COLO668 (cell line): ENCODE data around the gene EMCN.
"Not testable (repeated sequence)": the region's sequence is repeated elsewhere in the genome, so short reads cannot be mapped to it uniquely, and the experiment has no call there.

Source experiments
- DNase-seq: peaks from one replicate; lab custom pipeline; 2025; ENCODE audit not compliant: unreplicated experiment; lab: John Stamatoyannopoulos, UW

EMCN gene

GRCh38 chr4:100517864-100518341 lies at the start of gene EMCN:
EMCN (minus strand) TSS chr4:100518022; CDS start chr4:100517914, 108 bp downstream.
- no peak for DNase-seq

DNA sequence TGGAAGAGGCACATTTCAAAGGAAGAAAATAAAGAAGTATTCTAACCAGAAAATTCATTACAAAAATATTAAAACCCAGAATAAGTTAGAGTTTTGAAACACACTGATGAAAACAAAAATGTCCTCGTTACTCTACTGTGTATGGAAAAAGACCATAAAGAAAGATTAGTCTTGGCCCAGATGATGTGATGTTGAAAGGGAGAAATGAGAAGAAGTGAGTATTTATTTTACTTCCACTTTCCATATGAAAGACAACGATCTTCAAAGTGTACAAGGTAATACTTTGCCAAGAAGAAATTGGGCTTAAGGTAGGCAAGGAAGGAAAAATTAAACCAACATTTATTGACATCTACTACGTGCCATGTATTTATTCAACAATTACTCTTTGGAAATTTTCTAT lies 48.6 kb upstream of the EMCN start:
- DNase-seq, result no peak

DNA sequence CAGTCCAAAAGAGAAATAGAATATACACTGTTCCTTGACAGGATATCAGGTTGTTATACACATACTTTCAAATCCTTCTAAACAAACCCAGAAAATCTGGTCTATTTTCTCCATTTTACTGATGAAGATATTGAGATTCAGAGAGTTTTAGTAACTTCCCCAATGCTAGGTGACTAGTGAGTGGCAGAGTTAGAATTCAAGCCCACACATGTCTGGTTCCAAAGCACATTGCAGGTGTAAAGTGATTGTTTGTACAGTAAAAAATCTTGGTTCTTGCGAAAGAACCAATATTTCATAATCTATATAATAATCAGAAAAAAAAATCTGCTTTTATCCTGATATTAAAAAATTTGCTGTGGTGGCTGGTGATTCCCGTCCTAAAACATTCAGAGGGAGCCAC lies 39.5 kb upstream of the EMCN start:
- no peak for DNase-seq

DNA sequence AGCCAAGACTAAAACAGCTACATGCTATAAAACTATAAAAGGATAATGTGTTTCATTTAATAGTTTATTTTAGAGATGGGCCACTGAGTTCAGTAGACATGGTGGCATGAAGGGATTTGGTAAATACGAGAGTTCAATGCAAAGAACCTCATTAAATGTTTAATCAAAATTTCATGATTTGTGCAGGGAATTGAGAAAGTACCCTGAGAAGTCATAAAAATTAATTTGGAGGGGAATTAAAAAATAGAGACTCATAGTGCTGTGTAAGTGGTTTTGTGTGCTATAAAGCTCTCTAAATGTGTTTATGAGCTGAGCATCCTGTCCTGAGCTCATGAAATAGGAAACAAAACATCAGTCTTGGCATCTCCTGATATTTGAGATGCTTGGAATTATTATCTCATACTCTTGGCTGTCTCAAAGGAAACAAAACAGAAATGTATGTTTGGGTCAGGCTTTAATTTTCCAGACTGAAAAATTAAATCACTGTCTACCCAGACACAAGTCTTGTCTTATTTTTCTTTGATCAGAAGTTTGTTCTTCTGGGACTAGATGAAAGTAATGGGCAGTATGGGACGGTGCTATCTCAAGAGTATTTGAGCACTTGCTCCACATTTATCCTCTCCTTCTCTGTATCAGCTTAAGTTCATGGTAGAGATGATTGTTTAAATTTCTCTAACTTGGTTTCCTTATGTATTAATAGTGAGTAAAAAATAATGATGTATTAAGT lies 38.0 kb upstream of the EMCN start:
- no peak for DNase-seq

GRCh38 chr4:100548200-100548560 lies 30.4 kb upstream of the EMCN start:
- no peak for DNase-seq

DNA sequence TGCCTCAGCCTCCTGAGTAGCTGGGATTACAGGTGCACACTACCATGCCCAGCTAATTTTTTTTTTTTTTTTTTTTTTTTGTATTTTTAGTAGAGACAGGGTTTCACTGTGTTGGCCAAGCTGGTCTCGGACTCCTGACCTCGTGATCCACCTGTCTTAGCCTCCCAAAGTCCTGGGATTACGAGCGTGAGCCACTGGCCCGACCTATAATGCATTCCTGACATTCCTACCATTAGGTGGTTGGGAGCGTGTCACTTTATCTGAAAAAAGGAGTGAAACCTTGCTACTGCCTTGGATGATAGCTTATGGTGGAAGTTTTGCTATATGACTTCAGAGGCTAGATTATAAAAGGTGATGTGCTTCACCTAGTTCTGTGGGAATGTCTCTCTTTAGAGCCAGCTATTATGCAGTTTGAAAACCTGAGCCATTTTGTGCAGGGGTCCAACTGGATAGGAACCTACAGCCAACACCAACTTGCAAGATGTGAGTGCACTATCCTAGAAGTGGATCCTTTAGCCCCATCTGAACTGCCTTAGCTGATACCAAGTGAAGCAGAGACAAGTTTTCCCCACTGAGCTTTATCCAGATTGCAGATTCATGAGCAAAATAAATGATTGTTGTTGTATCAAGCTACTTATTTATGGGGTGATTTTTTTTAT lies 29.8 kb upstream of the EMCN start:
- DNase-seq, result no peak

DNA sequence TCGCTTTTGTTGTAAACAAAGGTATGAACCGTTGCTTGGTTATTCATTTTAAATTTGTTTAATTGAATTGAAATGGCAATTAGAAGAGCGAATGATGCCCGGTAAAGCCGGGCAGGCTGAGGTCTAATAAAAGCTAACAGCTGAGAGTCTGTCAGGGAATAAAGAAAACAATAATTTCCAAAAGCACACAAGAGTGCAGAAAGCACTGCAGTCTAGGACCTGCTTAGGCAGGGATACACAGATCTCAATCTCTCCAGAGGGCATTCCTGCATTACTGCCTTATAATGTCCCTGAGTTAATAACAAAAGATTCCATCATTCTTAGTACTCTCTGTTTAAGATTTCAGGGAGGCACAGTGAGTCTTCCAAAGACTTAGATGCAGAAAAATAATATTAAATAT lies 27.6 kb upstream of the EMCN start:
- no peak for DNase-seq

DNA sequence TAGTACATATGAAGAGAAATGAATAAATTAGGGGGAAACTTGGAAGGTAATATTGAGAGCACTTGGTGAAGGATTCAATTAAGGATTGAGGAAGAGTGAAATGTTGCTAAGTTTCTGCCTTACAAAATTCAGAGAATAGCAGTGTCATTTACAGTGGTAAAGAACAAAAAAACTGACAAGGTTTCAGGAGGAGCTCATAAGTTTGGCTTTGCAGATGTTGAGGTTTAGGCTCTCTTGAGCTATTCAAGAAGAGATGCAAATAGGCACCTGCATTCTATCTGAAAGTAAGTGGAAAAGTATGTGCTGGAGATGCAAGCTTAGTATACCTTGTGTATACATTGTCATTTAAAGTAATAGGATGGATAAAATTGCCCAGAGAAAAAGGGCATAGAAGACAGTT lies 22.3 kb upstream of the EMCN start:
- no peak for DNase-seq

- no peak for DNase-seq
These were observed 21.9 kb upstream of the EMCN start for GRCh38 chr4:100539706-100540105.

DNA sequence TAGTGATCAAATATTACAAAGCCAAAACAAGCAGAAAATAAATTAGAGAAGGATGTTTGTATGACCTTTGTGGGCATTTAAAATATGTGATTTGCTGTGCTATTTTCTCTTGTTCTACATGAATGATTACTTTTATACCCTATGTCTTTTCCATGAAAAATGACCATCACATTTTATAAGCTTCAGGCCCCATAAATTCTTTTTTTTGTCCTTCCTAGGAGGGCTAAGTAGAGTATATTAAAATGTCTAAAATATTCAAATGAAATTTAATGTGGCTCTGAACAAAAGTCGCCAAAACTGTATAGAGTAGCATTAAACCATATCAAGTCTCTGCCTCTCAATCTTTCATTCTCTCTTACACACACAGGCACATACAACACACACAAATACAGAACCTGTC lies 15.9 kb upstream of the EMCN start:
- no peak for DNase-seq

- not testable (repeated sequence) for DNase-seq
These were observed 12.3 kb upstream of the EMCN start for GRCh38 chr4:100530161-100530560.

DNA sequence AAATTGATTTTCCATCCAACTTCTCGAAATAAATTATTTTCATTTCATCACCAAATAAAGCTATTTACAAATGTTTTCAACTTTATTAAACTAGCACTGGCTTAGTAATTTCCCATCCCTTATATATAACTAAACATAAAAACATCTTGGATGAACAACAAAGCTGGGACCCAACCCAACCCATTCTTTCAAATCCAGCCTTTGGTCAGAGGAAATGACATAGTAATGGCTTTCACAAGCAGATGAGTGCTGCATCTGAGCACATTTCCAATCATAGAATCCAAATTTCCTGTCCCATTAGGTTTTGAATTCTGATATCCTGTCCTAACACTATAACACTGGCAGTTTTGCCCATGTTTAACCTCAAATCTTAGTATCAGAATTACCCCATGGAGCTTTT lies 7.9 kb upstream of the EMCN start:
- DNase-seq, result no peak

DNA sequence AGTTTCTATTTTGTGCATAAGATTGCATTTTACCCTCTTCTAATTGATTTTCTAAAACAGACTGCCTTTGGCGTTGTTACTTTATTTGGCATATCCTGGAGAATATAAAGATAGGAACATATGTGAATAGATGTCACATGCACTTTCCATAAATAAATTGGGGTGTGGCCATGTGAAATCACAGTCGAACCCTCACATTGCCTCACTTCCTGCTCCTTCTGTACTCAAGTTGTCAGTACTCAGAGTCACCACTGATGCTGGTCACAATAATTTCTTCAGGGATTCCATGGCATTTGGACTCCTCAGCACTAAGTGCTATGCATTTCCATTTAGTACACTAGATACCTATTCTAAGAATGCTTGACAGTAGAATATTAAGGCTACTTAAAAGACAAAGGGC lies 1.4 kb upstream of the EMCN start:
- no peak for DNase-seq

GRCh38 chr4:100516225-100516624 lies 1.6 kb downstream of the EMCN start:
- no peak for DNase-seq

GRCh38 chr4:100511896-100512295 lies 5.9 kb downstream of the EMCN start:
- no peak for DNase-seq

DNA sequence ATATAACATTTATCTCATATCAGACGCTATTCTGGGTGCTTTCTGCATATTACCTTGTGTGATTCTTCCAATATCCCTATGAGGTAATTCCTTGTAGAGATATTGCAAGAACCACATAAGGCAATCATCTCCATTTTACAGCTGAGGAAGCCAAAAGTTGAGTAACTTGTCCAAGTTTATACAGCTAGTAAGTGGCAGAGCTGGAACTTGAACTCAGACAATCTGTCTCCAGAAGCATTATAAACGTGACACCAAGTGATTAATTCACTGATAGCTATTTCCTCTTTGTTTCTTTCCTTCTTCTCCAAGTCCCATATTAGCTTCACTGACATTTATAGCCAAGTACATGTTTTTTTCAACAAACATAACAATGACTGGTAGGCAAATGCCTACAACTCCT lies 7.3 kb downstream of the EMCN start:
- DNase-seq, result no peak

GRCh38 chr4:100509386-100509785 lies 8.4 kb downstream of the EMCN start:
- DNase-seq, result no peak

- DNase-seq, result no peak
These were observed 9.1 kb downstream of the EMCN start for GRCh38 chr4:100508691-100509090.

DNA sequence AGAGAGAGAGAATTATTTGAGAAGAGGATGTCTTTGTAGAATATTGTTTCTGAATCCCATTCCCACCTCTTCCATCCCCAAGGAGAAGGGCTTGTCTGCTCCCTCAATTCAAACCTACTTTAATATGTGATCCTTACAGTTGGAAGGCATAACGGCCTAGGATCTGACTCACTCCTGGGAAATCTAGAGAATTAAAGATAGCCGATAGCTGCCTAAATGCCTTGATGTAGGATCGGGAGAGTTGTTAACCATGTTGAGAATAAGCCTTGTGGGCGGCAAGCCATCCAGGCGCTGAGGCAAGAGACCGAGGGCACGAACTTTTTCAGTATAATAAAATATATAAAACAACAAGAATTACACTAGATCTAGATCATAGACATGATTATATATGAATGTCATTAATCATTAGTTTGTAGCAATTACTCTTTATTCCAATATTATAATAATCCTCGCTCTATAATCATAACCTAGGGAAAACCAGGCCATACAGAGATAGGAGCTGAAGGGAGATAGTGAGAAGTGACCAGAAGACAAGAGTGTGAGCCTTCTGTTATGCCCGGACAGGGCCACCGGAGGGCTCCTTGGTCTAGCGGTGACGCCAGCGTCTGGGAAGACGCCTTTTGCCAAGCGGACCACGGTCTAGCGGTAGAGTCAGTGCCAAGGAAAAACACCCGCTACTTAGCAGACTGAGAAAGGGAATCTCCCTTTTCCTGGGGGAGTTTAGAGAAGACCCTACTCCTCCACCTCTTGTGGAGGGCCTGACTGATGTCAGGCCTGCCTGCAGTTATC lies 13.5 kb downstream of the EMCN start:
- DNase-seq, result no peak

DNA sequence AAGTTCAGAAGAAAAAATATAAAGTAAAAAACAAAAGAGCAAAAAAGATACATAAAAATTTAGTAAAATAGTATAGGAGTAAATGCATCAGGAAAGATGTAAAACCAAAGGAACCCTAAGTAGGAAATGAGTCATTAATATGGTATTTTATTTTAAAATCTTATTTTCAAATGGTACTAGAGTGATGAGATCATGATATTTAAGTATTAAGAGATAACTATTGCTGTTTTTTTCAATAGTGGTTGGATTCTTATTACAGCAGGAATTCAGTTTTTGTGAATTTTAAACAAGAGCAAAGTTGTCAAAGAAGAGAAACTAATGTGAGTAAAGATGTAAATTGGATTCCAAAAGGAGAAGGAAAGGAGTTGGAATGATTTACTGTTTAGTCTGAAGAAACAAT lies 20.0 kb downstream of the EMCN start:
- no peak for DNase-seq

DNA sequence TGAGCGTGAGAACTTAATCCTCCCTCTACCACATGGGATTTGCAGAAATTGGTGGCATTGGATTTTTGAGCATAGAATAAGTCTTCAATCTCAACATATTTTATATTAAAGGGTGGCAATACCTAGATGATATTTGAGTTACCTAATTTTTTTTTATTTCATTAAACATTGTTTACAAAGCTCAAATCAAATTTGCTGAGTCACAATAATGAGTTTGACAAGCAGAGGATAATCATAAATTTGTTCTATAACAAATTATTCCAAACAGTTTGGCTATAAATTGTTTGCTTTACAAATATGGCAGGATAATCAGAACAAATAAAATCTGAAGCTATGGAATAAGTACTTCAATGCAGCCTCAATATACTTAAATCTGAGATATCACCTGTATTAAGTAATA lies 22.7 kb downstream of the EMCN start:
- no peak for DNase-seq

DNA sequence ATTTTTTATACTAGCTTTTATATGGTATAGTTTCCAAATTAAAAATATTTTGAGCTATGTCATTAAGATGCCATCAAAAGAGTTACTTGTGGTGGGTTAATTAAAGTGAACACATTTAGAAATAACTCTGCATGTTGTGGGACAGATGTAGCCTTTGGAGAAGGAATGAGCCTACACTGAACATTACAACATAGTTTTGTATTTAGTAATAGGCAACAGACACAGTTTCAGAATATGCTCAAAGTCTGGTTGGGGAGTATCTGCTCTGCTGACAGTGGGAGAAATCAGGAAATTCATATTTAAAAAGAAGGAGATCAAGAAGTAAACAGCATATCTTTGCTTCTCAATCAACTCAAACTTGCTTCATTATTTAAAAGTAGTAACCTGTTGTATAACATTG lies 23.7 kb downstream of the EMCN start:
- DNase-seq, result no peak
